Caco-2 (cell line): ENCODE data around the gene EHBP1. TPM values are rescaled to one million over a fixed set of nuclear protein-coding genes. Genes with fewer than 3 reads are reported as not detected.

Experiments
- BruUV-seq: library from RNA; stranded (reverse); fragments of 400-500 nt; replicated peaks from 2 replicates; lab custom pipeline; 2021; lab: Mats Ljungman, UMichigan
- CTCF ChIA-PET: fragments of 300-600 bp; sonication (Branson Sonifier 250); formaldehyde crosslinking; loops from one replicate; lab custom pipeline; 2022; ENCODE audit warnings: antibody characterized with exemption; lab: Charles Lee
- POLR2A ChIA-PET: fragments of 300-600 bp; sonication (Branson Sonifier 250); formaldehyde crosslinking; loops from one replicate; lab custom pipeline; 2022; ENCODE audit warnings: antibody characterized with exemption; lab: Charles Lee
- DNase-seq, 2 experiments: peaks; one replicate each; pipeline versions ENCODE4 v3.0.0 to v3.0.0-alpha.2; 2020 to 2022
- H3K27me3 ChIP-seq: replicated peaks from 2 replicates; pipeline ENCODE4 v1.6.0; 2011; ENCODE audit warnings: low read length; ENCODE audit not compliant: control insufficient read depth, insufficient read depth
- H3K36me3 ChIP-seq: 2 replicates; pipeline ENCODE4 v1.5.1; 2011; ENCODE audit warnings: low read length; ENCODE audit not compliant: control insufficient read depth, insufficient read depth
- H3K4me1 ChIP-seq: fragments of 250-450 bp; sonication (Bioruptor Pico); 2 replicates; pipeline ENCODE4 v1.5.1; 2020; ENCODE audit warnings: mild to moderate bottlenecking
- H3K4me3 ChIP-seq: 2 replicates; pipeline ENCODE4 v1.5.1; 2011; ENCODE audit warnings: low read depth, mild to moderate bottlenecking, control low read depth, low read length
- H3K9me3 ChIP-seq: fragments of 250-450 bp; sonication (Bioruptor Pico); 2 replicates; pipeline ENCODE4 v1.5.1; 2020; ENCODE audit warnings: mild to moderate bottlenecking, moderate library complexity
- H3K27ac Mint-ChIP-seq: one replicate; pipeline ENCODE4 v1.8.0; 2022; ENCODE audit warnings: mixed read lengths; ENCODE audit not compliant: unreplicated experiment
- H3K27me3 Mint-ChIP-seq: one replicate; pipeline ENCODE4 v1.8.0; 2022; ENCODE audit warnings: mixed read lengths; ENCODE audit not compliant: insufficient read depth, unreplicated experiment
- H3K36me3 Mint-ChIP-seq: one replicate; pipeline ENCODE4 v1.8.0; 2022; ENCODE audit warnings: mild to moderate bottlenecking, mixed read lengths; ENCODE audit not compliant: insufficient read depth, unreplicated experiment
- H3K4me1 Mint-ChIP-seq: one replicate; pipeline ENCODE4 v1.8.0; 2022; ENCODE audit warnings: low read depth, mixed read lengths; ENCODE audit not compliant: unreplicated experiment
- H3K4me3 Mint-ChIP-seq: one replicate; pipeline ENCODE4 v1.8.0; 2022; ENCODE audit warnings: mild to moderate bottlenecking, moderate library complexity, mixed read lengths; ENCODE audit not compliant: unreplicated experiment
- H3K9me3 Mint-ChIP-seq: one replicate; pipeline ENCODE4 v1.8.0; 2022; ENCODE audit warnings: mixed read lengths; ENCODE audit not compliant: unreplicated experiment
- CTCF ChIP-seq, 2 experiments: fragments of 200-600 bp in 1 of 2; IDR thresholded peaks; 1 replicate in 1 of 2; 2 replicates in 1 of 2; pipeline versions ENCODE4 v1.5.1 to v1.8.0; 2011 to 2022; ENCODE audit warnings: antibody characterized with exemption in 1 of 2, control low read depth in 1 of 2, inconsistent platforms in 1 of 2, low read depth in 1 of 2, low read length in 1 of 2, mild to moderate bottlenecking in 1 of 2, moderate library complexity in 1 of 2; ENCODE audit not compliant: insufficient read depth in 1 of 2, severe bottlenecking in 1 of 2, unreplicated experiment in 1 of 2
- intact Hi-C: fragments of 100-400 bp; cut with micrococcal nuclease; formaldehyde crosslinking; loops from one replicate; pipeline ENCODE4 v1.10.0; 2022; ENCODE audit not compliant: unreplicated experiment
- total RNA-seq: library from RNA; stranded (reverse); gene quantifications from 2 replicates; pipeline ENCODE4 v1.2.3, GENCODE V29; 2022

EHBP1 gene
- total RNA-seq, 1 experiment from 2014 or later: 120 TPM

- H3K4me1 Mint-ChIP-seq: peaks cover 42% of the 10 kb centered on the region
- BruUV-seq: no TSS peak
Observed at GRCh38 chr2:62826953-62827675, 121.6 kb downstream of the EHBP1 start.

GRCh38 chr2:62831729-62832128 lies 126.2 kb downstream of the EHBP1 start:
- no peak for DNase-seq
- no peak overlapping the region for H3K4me3 Mint-ChIP-seq
- no peak overlapping the region for H3K27ac Mint-ChIP-seq
- Histone ChIP-seq H3K9me3 (peaks cover 9% of the 10 kb centered on the region), H3K36me3 (peaks cover 8% of the 10 kb centered on the region), H3K4me1 (peaks cover 6% of the 10 kb centered on the region), H3K4me3 (no peak overlapping the region), H3K27me3 (no peaks in the 10 kb centered on the region)
- ChIA-PET CTCF (no interaction called here), POLR2A (no interaction called here)
- peaks cover 21% of the 10 kb centered on the region for H3K9me3 Mint-ChIP-seq
- no peaks in the 10 kb centered on the region for H3K27me3 Mint-ChIP-seq
- H3K4me1 Mint-ChIP-seq: peaks cover 11% of the 10 kb centered on the region
- H3K36me3 Mint-ChIP-seq: peaks cover 73% of the 10 kb centered on the region
- intact Hi-C loops: no loop called here
- no peak for TF ChIP-seq CTCF (IDR thresholded peaks at IDR 0.05; ENCODE audit: insufficient read depth in 1 of 2, low read depth in 1 of 2, low read length in 1 of 2, severe bottlenecking in 1 of 2, unreplicated experiment in 1 of 2)
- no TSS peak for BruUV-seq

More at GRCh38 chr2:62826953-62827675, 121.6 kb downstream of the EHBP1 start:
- Mint-ChIP-seq H3K9me3 (peaks cover 20% of the 10 kb centered on the region), H3K4me3 (no peak overlapping the region), H3K36me3 (peaks cover 48% of the 10 kb centered on the region), H3K27me3 (no peaks in the 10 kb centered on the region), H3K27ac (peak overlapping the region; percentile 57)
- peaks cover 4% of the 10 kb centered on the region for H3K9me3 ChIP-seq
- intact Hi-C loops: no loop called here
- ChIA-PET POLR2A (no interaction called here), CTCF (no interaction called here)
- H3K4me3 ChIP-seq: no peak overlapping the region
- DNase-seq: no peak
- TF ChIP-seq CTCF (IDR thresholded peaks at IDR 0.05; ENCODE audit: insufficient read depth in 1 of 2, low read depth in 1 of 2, low read length in 1 of 2, severe bottlenecking in 1 of 2, unreplicated experiment in 1 of 2): no peak
- H3K27me3 ChIP-seq: no peaks in the 10 kb centered on the region
- H3K4me1 ChIP-seq: peaks cover 37% of the 10 kb centered on the region
- peaks cover 4% of the 10 kb centered on the region for H3K36me3 ChIP-seq

- Mint-ChIP-seq H3K27ac (no peak overlapping the region), H3K36me3 (peaks cover 44% of the 10 kb centered on the region), H3K4me3 (no peak overlapping the region), H3K27me3 (no peaks in the 10 kb centered on the region), H3K4me1 (no peaks in the 10 kb centered on the region), H3K9me3 (peaks cover 10% of the 10 kb centered on the region)
- peaks cover 2% of the 10 kb centered on the region; the same call in 1 of the 2 replicates for H3K36me3 ChIP-seq
- ChIA-PET CTCF (no interaction called here), POLR2A (no interaction called here)
- H3K27me3 ChIP-seq: no peaks in the 10 kb centered on the region
- no TSS peak for BruUV-seq
- intact Hi-C loops: no loop called here
- no peak for DNase-seq
- H3K9me3 ChIP-seq: peaks cover 5% of the 10 kb centered on the region; the same call in 1 of the 2 replicates
- no peak overlapping the region for H3K4me3 ChIP-seq
- TF ChIP-seq CTCF (IDR thresholded peaks at IDR 0.05; ENCODE audit: insufficient read depth in 1 of 2, low read depth in 1 of 2, low read length in 1 of 2, severe bottlenecking in 1 of 2, unreplicated experiment in 1 of 2): no peak
- H3K4me1 ChIP-seq: no peaks in the 10 kb centered on the region
Observed at GRCh38 chr2:62844311-62845090, 139.0 kb downstream of the EHBP1 start.
